AG09309 (cell line): Measurements from ENCODE around the gene JAG1.

Experiments
- DNase-seq: peaks from one replicate; pipeline ENCODE4 v3.0.0-alpha.2; 2010; ENCODE audit warnings: low read depth
- H3K4me3 ChIP-seq: 2 replicates; pipeline ENCODE4 v1.5.1; 2011; ENCODE audit warnings: mild to moderate bottlenecking, low read depth, low read length, moderate library complexity; ENCODE audit not compliant: control insufficient read depth
- CTCF ChIP-seq: IDR thresholded peaks from 2 replicates; pipeline ENCODE4 v1.5.1; 2011; ENCODE audit warnings: mild to moderate bottlenecking, low read depth, low read length, inconsistent platforms; ENCODE audit not compliant: insufficient read depth, control insufficient read depth; ENCODE audit errors: missing control alignments

JAG1 gene

GRCh38 chr20:10654630-10655029 lies 19.2 kb downstream of the JAG1 start:
- TF ChIP-seq CTCF: no peak
- DNase-seq: no peak
- no peak overlapping the region for H3K4me3 ChIP-seq

GRCh38 chr20:10654250-10654610 lies 19.6 kb downstream of the JAG1 start:
- no peak for TF ChIP-seq CTCF
- no peak for DNase-seq
- H3K4me3 ChIP-seq: no peak overlapping the region

GRCh38 chr20:10653599-10654249 lies 20.1 kb downstream of the JAG1 start:
- no peak for TF ChIP-seq CTCF
- no peak overlapping the region; the same call in 1 of the 2 replicates for H3K4me3 ChIP-seq
- peak; percentile 62 for DNase-seq

GRCh38 chr20:10652660-10653261 lies 21.0 kb downstream of the JAG1 start:
- DNase-seq: no peak
- TF ChIP-seq CTCF: no peak
- no peak overlapping the region for H3K4me3 ChIP-seq

- no peak for TF ChIP-seq CTCF
- H3K4me3 ChIP-seq: no peak overlapping the region
- DNase-seq: no peak
These were observed 21.6 kb downstream of the JAG1 start for GRCh38 chr20:10652185-10652584.

GRCh38 chr20:10651227-10651990 lies 22.4 kb downstream of the JAG1 start:
- H3K4me3 ChIP-seq: no peak overlapping the region
- TF ChIP-seq CTCF: no peak
- DNase-seq: no peak
